ENCODE data around the gene KNCN. TPM values are rescaled to one million over a fixed set of nuclear protein-coding genes. Genes with fewer than 3 reads are reported as not detected.

The KNCN gene
- total RNA-seq, 1 experiment from 2014 or later = not detected

- H3K27ac Mint-ChIP-seq = no peak overlapping the region
- POLR2A ChIA-PET = no interaction called here
Measured at GRCh38 chr1:46495778-46496177, 55.7 kb downstream of the KNCN start.

More at GRCh38 chr1:46495778-46496177, 55.7 kb downstream of the KNCN start:
- ATAC-seq (no peak), DNase-seq (ENCODE audit: low spot score) (no peak)
- TF ChIP-seq ESRRA (CRISPR knock-in tag; IDR thresholded peaks at IDR 0.05; ENCODE audit: borderline replicate concordance) (no peak), ZNF425 (CRISPR knock-in tag; conservative IDR thresholded peaks at IDR 0.05) (no peak), GTF2I (CRISPR knock-in tag; conservative IDR thresholded peaks at IDR 0.05) (no peak), SMAD4 (CRISPR knock-in tag; IDR thresholded peaks at IDR 0.05) (no peak), JAZF1 (CRISPR knock-in tag; IDR thresholded peaks at IDR 0.05) (no peak), MXD4 (CRISPR knock-in tag; IDR thresholded peaks at IDR 0.05; ENCODE audit: borderline replicate concordance) (no peak), NR2C2 (CRISPR knock-in tag; IDR thresholded peaks at IDR 0.05) (no peak), AFF4 (CRISPR knock-in tag; IDR thresholded peaks at IDR 0.05; ENCODE audit: borderline replicate concordance) (no peak), ETV6 (CRISPR knock-in tag; IDR thresholded peaks at IDR 0.05) (no peak), ZNF416 (CRISPR knock-in tag; IDR thresholded peaks at IDR 0.05) (no peak), FOXJ3 (CRISPR knock-in tag; IDR thresholded peaks at IDR 0.05; ENCODE audit: borderline replicate concordance) (no peak), ATF2 (CRISPR knock-in tag; IDR thresholded peaks at IDR 0.05; ENCODE audit: borderline replicate concordance, low read depth) (no peak), TEAD4 (CRISPR knock-in tag; IDR thresholded peaks at IDR 0.05) (no peak), PRRX2 (CRISPR knock-in tag; IDR thresholded peaks at IDR 0.05) (no peak)
- CTCF ChIA-PET = interaction anchor here (0.6 to 3.3 kb wide), 8 partner anchors 16 to 89 kb away, joined by 3 to 30 read pairs (median 3); no protein-coding TSS in a partner anchor
- peaks cover 70% of the 10 kb centered on the region for H3K27me3 Mint-ChIP-seq (ENCODE audit: low read depth)
- H3K36me3 Mint-ChIP-seq = peaks cover 2% of the 10 kb centered on the region; the same call in 1 of the 2 replicates
- no peaks in the 10 kb centered on the region for H3K9me3 Mint-ChIP-seq
- H3K4me1 Mint-ChIP-seq = peaks cover 42% of the 10 kb centered on the region
- no peak overlapping the region for H3K4me3 Mint-ChIP-seq

Other genes starting within 250 kb of the KNCN start
- 44.8 to 46.2 TPM (median 46.0 TPM) in 3 replicates for gene LRRC41, start 248.0 kb downstream of the KNCN start, total RNA-seq (2021)
- 584 to 663 TPM (median 611 TPM) in 3 replicates for gene UQCRH, start 247.9 kb downstream of the KNCN start, total RNA-seq (2021)
- gene NSUN4, start 210.8 kb downstream of the KNCN start, total RNA-seq (2021) = 19.5 to 22.6 TPM (median 21.0 TPM) in 3 replicates
- gene FAAH, start 157.3 kb downstream of the KNCN start, total RNA-seq (2021) = 26.4 to 38.6 TPM (median 28.1 TPM) in 3 replicates
- gene DMBX1, start 61.8 kb downstream of the KNCN start, total RNA-seq (2021) = 1.7 to 3.7 TPM (median 1.8 TPM) in 3 replicates
- 17.5 to 18.6 TPM (median 18.0 TPM) in 3 replicates for gene MKNK1, start 52.6 kb upstream of the KNCN start, total RNA-seq (2021)
- 3.1 to 4.0 TPM (median 3.4 TPM) in 3 replicates for gene MOB3C, start 65.2 kb upstream of the KNCN start, total RNA-seq (2021)
- 35.7 to 45.5 TPM (median 44.5 TPM) in 3 replicates for gene ATPAF1, start 116.7 kb upstream of the KNCN start, total RNA-seq (2021)
- 0.17 to 0.21 TPM (median 0.18 TPM) in 3 replicates for gene TEX38, start 120.2 kb upstream of the KNCN start, total RNA-seq (2021)
- 38.4 to 46.2 TPM (median 39.1 TPM) in 3 replicates for gene EFCAB14, start 167.5 kb upstream of the KNCN start, total RNA-seq (2021)
- gene CYP4B1, start 247.4 kb upstream of the KNCN start, total RNA-seq (2021) = 0.24 to 0.44 TPM (median 0.39 TPM) in 3 replicates

Measured in WTC11 (cell line).